ENCODE results near the gene FGD6.

DNA sequence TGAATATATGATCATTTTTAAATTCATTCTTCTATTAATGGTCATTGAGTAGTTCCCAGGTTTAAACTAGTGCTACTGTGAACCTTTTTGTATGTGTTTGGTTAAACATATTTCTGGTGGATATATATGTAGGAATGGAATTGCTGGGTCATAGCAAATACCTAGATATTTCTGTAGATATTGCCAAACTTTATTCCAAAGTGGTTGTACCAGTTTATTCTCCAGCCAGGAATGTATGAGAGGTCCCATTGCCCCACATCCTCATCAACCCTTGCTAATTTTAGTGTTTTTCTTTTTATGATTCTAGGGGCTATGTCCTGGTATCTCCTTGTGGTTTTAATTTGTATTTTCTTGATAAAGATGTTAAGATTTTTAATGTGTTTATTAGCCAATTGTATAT, 3.5 kb upstream of the FGD6 start:
- TF ChIP-seq, protein P1, sequence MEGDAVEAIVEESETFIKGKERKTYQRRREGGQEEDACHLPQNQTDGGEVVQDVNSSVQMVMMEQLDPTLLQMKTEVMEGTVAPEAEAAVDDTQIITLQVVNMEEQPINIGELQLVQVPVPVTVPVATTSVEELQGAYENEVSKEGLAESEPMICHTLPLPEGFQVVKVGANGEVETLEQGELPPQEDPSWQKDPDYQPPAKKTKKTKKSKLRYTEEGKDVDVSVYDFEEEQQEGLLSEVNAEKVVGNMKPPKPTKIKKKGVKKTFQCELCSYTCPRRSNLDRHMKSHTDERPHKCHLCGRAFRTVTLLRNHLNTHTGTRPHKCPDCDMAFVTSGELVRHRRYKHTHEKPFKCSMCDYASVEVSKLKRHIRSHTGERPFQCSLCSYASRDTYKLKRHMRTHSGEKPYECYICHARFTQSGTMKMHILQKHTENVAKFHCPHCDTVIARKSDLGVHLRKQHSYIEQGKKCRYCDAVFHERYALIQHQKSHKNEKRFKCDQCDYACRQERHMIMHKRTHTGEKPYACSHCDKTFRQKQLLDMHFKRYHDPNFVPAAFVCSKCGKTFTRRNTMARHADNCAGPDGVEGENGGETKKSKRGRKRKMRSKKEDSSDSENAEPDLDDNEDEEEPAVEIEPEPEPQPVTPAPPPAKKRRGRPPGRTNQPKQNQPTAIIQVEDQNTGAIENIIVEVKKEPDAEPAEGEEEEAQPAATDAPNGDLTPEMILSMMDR (IDR thresholded peaks at IDR 0.05) = no peak
- TF ChIP-seq EP300 (IDR thresholded peaks at IDR 0.05; ENCODE audit: low read depth) = no peak

Measured in transverse colon (tissue), 3 donors.